Inferior parietal cortex (tissue), 1 donor: ENCODE measurements around the gene PRRT1B.
A peak's percentile ranks its signal among the peaks of the same experiment; 100 is the strongest.

ENCODE experiments used
- DNase-seq: peaks from one replicate; pipeline ENCODE4 v3.0.0-alpha.2; 2016; ENCODE audit errors: extremely low spot score

Gene PRRT1B

DNA sequence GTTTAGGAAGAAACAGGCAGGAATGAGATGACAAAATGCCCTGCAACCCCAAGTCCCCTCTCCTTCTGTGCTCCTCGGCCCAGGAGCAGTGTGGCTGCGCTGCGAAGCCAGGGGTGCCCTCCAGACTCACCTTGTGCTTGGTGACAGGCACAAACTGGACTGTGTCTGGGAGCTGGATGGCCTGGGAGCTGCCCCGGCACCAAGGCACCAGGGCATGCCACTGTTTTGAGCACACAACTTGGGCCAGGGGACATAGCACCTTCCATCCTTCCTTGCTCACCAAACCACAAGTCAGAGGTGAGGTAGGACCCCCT, 51.1 kb downstream of the PRRT1B start:
- DNase-seq = no peak

- no peak for DNase-seq
Measured at GRCh38 chr9:131597246-131597645, 51.9 kb downstream of the PRRT1B start.

- no peak for DNase-seq
Measured at GRCh38 chr9:131598121-131598520, 52.8 kb downstream of the PRRT1B start.

- no peak for DNase-seq
Measured at GRCh38 chr9:131601683-131602181, 56.4 kb downstream of the PRRT1B start.

- no peak for DNase-seq
Measured at GRCh38 chr9:131603199-131603598, 57.9 kb downstream of the PRRT1B start.

DNA sequence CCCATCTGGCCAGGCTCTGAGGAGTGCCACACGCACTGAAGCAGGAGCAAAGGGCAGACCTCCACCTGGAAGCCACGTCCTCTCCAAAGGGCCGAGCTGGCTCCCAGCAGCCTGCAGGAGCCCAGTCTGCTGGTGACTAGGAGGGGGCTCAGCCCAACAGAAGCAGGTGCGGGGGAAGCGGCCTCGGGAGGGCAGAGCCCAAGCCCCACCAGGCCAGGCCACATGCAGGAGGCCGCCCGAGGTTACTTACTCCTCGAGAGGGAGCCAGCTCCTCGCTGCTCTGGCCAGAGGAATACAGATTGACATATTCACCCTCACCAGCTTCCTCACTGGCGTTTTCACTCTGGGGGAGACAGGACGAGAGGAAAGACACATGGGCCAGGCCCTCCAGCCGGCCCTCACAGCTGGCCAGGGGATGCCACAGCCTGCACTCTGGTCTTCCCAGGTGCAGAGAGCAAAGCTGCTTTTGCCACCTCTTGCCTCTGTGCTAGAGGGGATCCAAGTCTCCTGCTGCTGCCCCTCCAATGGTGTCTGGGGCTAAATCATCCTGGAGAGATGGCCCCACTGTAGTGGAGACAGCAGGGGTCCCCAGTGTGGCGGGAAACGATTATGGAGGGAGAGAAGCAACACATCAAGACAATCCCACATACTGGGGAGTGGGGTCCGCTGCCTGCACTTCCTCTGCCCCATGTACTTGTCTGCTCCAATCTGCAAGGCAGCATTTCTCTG, 58.6 kb downstream of the PRRT1B start:
- no peak for DNase-seq

DNA sequence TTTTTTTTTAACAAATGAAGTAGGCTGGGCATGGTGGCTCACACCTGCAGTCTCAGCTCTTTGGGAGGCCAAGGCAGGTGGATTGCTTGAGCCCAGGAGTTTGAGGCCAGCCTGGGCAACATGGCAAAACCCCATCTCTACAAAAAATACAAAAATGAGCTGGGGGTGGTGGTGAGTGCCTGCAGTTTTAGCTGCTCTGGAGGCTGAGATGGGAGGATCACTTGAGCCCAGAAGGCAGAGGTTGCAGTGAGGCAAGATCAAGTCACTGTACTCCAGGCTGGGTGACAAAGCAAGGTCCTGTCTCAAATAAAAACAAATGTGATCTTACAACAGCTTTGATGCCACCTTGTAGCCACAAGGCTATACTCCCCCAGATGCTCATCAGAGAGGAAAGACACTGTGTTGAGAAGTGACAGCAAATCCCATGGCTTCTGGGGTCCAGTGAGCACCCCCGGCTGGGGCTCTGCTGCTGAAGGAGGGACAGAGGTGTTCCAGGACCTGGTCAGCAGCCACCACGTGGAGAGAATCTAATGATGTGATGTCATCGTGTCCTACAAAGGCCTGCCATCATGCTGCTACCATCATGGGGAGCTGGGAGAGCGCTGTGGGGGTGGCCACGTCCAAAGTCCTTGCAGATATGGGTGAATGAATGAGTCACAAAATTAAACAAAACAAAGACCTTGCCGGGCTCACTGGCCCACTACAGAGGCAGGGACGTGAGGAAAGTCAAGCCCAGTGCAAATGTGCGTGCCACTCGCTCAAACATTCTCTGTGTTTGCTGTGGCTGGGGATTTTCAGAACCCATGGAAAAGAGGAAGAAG, 60.7 kb downstream of the PRRT1B start:
- DNase-seq = no peak

- DNase-seq = no peak
Measured at GRCh38 chr9:131606896-131607567, 61.7 kb downstream of the PRRT1B start.

DNA sequence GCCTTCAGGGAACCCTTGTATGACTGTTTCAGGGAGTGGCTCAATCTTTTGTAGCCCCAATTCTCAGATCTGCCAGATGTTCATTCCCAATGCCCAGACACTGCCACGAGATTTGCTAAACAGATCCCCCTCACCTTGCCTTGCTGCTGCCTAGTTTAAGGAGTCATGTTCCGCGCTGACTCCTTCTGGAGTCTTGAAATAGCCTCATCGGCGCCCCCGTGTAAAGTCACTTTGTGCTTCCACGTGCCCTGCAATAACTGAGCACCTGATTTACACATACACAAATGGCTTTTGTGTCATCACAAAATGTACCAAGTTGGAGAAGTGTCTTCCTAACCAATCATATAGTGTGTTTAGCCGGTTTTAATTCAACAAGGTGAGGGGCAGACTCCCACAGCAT, 62.3 kb downstream of the PRRT1B start:
- DNase-seq = no peak

DNA sequence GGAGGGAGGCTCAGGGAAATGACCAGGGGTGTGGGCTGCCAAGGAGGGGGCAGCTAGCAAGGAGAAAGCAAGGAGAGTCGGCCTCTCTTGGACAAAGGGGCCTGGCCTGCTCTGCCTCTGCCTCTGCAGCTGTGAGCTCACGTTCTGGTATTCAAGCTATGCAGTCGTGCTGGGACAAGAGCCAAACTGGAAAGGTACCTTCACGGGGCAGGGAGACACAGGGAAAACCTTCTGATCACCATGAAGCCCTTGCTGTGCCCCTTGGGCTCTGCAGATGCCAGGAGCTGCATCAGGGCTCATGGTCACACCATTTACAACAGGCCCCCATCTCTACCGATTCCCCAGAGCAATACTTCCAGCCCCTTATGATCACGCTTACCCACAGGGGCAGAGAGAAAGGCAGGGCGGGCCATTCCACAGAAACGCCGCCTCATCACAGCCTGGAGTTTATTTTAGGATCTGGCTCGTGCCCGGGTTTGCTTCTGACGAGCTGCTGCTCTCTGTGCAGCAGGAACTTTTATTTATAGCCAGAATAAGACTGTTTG, 63.2 kb downstream of the PRRT1B start:
- peak; percentile 59 for DNase-seq
